Occipital lobe (tissue), 2 donors: ENCODE results near the gene TUT1. TPM values are rescaled to one million over a fixed set of nuclear protein-coding genes. Genes with fewer than 3 reads are reported as not detected.
A peak's percentile ranks its signal among the peaks of the same experiment; 100 is the strongest.
"Not testable (repeated sequence)": the region's sequence is repeated elsewhere in the genome, so short reads cannot be mapped to it uniquely, and the experiment has no call there.

Experiments used
- DNase-seq: peaks from one replicate; lab custom pipeline; 2025; lab: John Stamatoyannopoulos, UW
- total RNA-seq: library from RNA; depleted of rRNA; stranded (reverse); fragments of >200 nt; gene quantifications from one replicate; pipeline ENCODE4 v1.2.3, GENCODE V29; 2014

Gene TUT1
- total RNA-seq, 1 donor from 2014 or later: 4.5 TPM

DNA sequence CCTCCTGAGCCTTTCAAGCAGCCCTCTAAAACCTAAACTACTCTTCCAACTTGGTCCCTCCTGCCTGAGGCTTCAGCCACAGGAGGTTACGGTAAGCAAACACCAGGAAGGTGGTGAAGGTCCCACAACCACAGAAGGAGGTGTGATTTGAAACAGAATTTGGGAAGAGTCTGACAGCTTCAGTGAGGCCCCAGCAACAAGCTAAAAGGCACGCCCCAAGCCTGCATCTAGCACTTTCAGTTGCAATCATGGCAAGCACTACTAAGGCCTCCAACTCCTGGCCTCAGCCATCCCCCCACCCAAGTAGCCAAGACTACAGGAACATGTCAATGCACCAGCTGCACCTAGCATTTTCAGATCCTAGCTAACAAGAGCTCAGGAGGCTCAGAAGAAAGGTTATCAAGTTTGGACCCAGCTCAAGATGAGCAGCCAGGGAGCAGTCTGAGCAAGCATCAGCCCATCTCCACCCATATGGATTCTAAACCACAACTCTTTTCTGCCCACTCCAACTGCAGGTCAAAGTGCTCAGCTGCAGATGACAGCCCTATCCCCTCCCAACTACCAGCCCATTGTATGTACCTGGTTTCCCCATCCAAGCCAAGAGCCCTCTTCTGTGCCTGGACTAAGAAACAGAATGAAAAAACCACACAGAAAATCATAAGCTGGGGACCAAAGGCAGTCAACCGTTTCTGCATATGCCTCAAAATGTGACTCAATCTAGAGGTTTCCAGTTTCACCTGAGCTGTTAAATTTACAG lies 34.3 kb downstream of the TUT1 start:
- DNase-seq: no peak

- DNase-seq: peak; percentile 70
Observed at GRCh38 chr11:62556108-62556874, 35.0 kb downstream of the TUT1 start.

DNA sequence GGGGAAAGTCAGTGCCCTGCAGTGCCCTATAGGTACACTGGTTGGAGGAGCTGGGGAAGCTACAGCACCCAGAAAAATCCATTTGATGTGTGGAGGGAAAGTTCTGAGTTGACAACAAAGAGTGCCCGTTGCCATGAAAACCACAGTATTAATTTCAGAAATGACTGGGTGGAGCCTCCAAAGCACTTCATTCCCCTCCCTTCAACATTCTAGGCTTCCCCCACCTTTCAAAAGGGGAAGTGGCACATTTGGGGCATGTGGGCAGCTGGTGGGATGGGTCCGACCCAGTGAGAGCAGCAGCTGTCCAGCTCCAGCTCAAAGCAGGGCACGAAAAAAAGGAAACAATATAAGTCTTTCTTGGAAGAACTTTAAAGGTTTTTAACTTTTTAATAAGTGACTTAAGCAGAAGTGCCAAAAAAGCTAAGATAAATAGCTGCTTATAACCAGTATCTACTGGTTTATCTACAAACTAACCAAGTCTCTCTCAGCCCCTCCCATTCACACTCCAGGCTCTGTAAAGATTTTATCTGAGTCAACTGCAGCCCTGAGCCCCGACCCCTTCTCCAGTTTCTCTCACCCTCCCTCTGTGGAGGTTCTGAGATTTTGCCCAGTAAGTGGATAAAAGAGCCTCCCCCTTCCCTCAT lies 35.7 kb downstream of the TUT1 start:
- no peak for DNase-seq

DNA sequence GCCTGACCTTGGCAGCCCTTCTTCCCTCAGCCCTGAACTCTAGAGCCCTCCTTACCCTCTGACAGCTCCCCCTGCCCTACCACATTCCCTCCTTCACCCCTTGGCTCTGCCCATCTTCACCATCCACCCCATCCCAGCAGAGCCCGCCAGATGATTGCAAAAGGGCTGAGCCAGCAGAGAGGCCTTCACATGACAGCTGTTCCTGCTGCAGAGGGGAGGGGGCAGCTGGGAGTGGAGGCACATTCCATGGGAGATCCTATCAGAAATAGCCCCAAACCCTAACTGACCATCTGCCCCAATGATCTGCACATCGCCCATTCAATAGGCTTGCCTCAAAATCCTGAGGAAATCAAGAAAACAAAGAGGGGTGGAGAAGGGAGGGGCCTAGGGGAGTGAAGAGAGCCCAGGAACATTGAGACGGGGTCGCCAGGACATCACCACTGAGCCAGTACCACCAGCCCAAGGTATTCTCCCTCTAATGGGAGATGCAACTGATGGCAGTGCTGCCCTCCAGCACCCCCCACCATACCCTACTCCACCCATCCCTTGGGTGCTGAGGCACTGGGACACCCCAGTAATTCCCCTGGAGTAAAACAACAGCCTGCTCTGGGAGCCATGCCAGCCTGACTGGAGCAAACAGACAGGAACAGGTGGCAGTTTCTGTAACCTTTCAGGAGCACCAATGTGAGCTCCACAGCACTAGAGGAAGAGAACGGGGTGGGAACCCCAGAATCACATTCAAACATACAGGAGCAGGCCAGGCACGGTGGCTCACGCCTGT lies 36.7 kb downstream of the TUT1 start:
- DNase-seq: no peak

- no peak for DNase-seq
Observed at GRCh38 chr11:62553839-62554361, 37.4 kb downstream of the TUT1 start.

DNA sequence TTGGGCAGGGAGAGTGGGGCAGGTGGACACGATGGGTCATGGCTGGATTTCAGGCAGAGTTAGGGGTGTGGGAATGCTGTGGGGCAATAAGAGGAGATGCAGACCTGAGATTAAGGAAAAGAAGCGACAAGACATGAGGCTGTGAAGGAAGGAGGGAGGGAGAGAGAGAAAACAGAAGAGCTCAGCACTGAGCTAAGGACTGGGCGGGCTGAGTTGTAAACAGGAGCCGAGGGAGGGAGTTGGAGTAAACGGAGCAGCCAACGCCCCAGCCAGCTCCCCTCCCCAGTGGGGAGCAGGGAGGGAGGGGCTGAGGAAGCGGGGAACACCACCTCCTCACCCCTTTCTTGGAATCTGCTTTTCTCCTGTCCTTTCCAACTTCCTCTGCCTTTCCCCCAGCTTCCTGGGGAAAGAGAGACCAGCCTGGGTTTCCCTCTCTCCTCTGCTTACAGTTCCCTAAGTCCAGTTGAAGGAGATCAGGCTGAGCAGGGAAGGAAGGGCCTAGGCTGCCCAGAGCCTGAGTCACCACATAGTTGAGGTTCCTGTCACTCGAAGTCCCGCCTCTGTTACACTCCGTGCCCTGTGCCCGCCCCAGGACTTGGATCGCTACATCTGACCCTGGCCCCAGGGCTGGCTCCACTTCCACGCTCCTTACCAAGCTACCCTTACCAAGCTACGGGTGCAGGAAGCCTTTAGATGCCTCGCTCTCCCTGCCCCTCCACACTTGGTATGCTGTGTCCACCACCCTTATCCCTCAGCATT lies 38.1 kb downstream of the TUT1 start:
- DNase-seq: no peak

GRCh38 chr11:62552485-62553079 lies 38.7 kb downstream of the TUT1 start:
- DNase-seq: no peak

GRCh38 chr11:62550478-62550877 lies 40.8 kb downstream of the TUT1 start:
- DNase-seq: not testable (repeated sequence)

DNA sequence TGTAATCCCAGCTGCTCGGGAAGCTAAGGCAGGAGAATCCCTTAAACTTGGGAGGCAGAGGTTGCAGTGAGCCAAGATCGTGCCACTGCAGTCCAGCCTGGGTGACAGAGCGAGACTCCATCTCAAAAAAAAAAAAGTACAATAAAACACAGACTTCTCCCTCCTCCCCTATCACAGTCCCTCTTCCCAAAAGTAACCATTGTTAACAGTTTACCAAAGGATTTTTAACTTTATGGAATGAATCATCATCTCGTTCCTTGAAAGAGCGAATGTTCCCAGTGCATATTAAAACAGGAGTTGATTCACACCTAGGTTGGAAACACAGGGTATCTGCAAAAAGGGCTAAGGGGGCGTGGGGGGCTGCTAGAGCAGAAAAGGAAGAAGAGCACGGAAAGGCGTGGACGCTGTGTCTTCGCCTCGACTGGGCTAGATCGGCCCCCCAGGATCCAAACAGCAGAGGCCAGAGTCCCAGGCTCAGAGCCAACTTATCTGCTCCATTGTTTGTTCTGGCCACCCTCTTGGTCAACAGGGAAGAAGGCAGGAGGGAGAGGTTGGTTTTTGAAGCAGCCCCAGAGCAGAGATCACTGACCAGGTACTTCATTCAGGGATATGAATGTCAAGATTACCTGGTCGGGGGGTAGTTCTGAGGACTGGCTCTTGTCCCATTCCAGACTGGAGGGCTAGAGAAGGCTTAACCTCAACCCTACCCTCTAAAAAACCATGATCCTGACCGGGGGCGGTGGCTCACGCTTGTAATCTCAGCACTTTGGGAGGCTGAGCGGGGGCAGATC lies 42.6 kb downstream of the TUT1 start:
- no peak for DNase-seq

GRCh38 chr11:62547691-62548281 lies 43.5 kb downstream of the TUT1 start:
- no peak for DNase-seq

- DNase-seq: no peak
Observed at GRCh38 chr11:62546929-62547625, 44.2 kb downstream of the TUT1 start.

DNA sequence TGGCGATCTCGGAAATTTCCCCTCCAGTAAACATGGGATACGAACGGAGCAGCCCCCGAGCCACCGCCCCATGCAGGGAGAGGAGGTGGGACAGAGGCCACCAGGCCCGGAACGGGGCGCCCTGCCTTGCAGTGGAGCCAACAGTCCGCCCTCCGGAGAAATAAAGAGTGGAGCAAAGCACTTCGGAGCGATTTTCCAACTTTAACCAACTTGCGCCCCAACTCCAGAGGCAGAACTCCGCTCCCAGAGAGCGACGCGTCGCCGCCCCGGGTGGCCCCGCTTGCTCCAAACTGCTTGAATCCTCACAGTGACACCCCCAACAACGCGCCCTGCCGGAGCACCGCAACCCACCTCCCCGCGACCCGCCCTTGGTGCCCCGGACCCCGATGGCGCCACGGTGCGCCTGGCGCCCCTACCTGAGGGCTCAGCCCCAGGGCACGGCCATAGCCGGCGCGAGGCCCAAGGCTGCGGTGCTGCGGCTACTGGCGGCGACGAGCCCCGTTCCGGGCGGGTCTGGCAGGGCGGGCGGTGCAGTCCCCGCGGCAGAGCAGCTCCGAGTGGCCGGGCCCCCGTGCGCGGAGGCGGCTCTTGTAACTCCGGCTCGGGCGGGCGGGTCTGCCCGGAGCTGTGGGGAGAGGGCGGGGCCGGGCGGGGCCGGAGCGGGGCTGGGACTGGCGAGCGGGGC lies 44.9 kb downstream of the TUT1 start, which contains the start of gene AHNAK:
Gene AHNAK (minus strand): TSS at position 563 of the 685 bp plus-strand sequence. CDS start 10,708 bp downstream, outside the sequence.
- DNase-seq: no peak

- DNase-seq: no peak
Observed at GRCh38 chr11:62545437-62546243, 45.7 kb downstream of the TUT1 start.

- no peak for DNase-seq
Observed at GRCh38 chr11:62544581-62545436, 46.5 kb downstream of the TUT1 start.

DNA sequence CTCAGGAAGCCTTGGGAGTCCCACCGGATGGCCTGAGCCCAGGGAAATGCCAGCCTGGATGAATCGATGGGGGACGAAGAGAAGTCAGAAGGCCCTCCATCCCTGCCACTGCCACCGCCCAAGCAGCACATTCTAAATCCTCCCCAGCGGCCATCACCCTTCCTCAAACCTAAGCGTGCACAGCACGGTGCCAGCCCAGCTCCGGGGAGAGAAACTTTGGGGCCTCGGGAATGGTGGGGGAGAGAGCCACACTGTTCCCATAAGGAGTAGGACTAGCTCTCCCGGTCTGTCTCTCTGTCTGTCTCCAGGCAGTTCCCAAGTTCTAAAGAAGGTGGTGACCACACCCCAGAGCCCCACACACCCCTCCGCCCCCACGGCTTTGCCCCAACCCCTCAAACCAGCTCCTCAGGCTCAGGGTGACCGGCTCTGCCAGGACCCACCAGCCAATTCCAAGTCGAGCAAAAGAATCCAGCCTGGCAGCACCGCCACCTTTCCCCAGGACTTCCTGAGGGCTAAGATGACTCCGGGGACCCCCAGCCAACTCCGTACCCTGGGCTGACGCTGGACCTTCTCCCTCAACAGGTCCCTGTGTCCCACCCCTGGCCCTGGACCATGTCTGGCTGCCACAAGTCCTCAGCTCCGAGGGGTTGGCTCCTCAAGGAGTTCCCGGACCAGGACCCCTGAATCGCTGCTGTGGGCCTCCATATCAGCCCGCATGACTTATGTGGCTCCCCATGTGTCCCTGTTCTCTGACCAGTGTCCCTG lies 47.5 kb downstream of the TUT1 start:
- no peak for DNase-seq
